Measurements from ENCODE around the gene CLEC18B. TPM values are rescaled to one million over a fixed set of nuclear protein-coding genes. Genes with fewer than 3 reads are reported as not detected.
"Not testable (repeated sequence)": the region's sequence is repeated elsewhere in the genome, so short reads cannot be mapped to it uniquely, and the experiment has no call there.

CLEC18B gene
- total RNA-seq, 1 experiment from 2014 or later = not detected

GRCh38 chr16:74406600-74407361 lies 14.5 kb downstream of the CLEC18B start:
- DNase-seq (ENCODE audit: low read depth) = not testable (repeated sequence)

GRCh38 chr16:74404148-74404933 lies 16.9 kb downstream of the CLEC18B start:
- DNase-seq (ENCODE audit: low read depth) = not testable (repeated sequence)

GRCh38 chr16:74400238-74400637 lies 21.0 kb downstream of the CLEC18B start:
- DNase-seq (ENCODE audit: low read depth) = not testable (repeated sequence)

GRCh38 chr16:74398212-74398895 lies 22.9 kb downstream of the CLEC18B start:
- not testable (repeated sequence) for DNase-seq (ENCODE audit: low read depth)

- DNase-seq (ENCODE audit: low read depth) = not testable (repeated sequence)
These were observed 24.7 kb downstream of the CLEC18B start for GRCh38 chr16:74396521-74397017.

GRCh38 chr16:74394604-74395003 lies 26.7 kb downstream of the CLEC18B start:
- not testable (repeated sequence) for DNase-seq (ENCODE audit: low read depth)

GRCh38 chr16:74394131-74394530 lies 27.1 kb downstream of the CLEC18B start:
- DNase-seq (ENCODE audit: low read depth) = not testable (repeated sequence)

GRCh38 chr16:74391454-74392050 lies 29.7 kb downstream of the CLEC18B start:
- not testable (repeated sequence) for DNase-seq (ENCODE audit: low read depth)

GRCh38 chr16:74382339-74383034 lies 38.8 kb downstream of the CLEC18B start:
- DNase-seq (ENCODE audit: low read depth) = not testable (repeated sequence)

GRCh38 chr16:74373847-74374184 lies 47.5 kb downstream of the CLEC18B start:
- not testable (repeated sequence) for DNase-seq (ENCODE audit: low read depth)

GRCh38 chr16:74372953-74373846 lies 48.1 kb downstream of the CLEC18B start:
- DNase-seq (ENCODE audit: low read depth) = no peak

GRCh38 chr16:74372369-74372768 lies 48.9 kb downstream of the CLEC18B start:
- DNase-seq (ENCODE audit: low read depth) = no peak

GRCh38 chr16:74370338-74371135 lies 50.7 kb downstream of the CLEC18B start:
- DNase-seq (ENCODE audit: low read depth) = not testable (repeated sequence)

GRCh38 chr16:74368002-74368911 lies 53.0 kb downstream of the CLEC18B start:
- DNase-seq (ENCODE audit: low read depth) = peak; percentile 94

GRCh38 chr16:74367469-74368001 lies 53.7 kb downstream of the CLEC18B start:
- DNase-seq (ENCODE audit: low read depth) = peak; percentile 42

GRCh38 chr16:74361646-74362610 lies 59.4 kb downstream of the CLEC18B start:
- DNase-seq (ENCODE audit: low read depth) = not testable (repeated sequence)

Measured in RPMI7951 (cell line).